Breast epithelium (tissue), 3 donors: ENCODE data around the gene DMD.

Experiments used
- CTCF ChIP-seq, 3 donors: fragments of 450-650 bp; IDR thresholded peaks; one replicate each; pipeline ENCODE4 v1.5.1; 2016 to 2017; ENCODE audit warnings: antibody characterized with exemption in 3 of 3, mild to moderate bottlenecking in 3 of 3, moderate library complexity in 3 of 3
- POLR2A ChIP-seq: fragments of 450-650 bp; IDR thresholded peaks from one replicate; pipeline ENCODE4 v1.6.1; 2016; ENCODE audit warnings: antibody characterized with exemption, mild to moderate bottlenecking, moderate library complexity
- POLR2AphosphoS5 ChIP-seq, 3 donors: sonication (generic); formaldehyde crosslinking; IDR thresholded peaks; one replicate each; pipeline ENCODE4 v1.6.1; 2017; ENCODE audit warnings: antibody characterized with exemption in 3 of 3

GRCh38 chrX:32281853-32282252, 929.5 kb downstream of the DMD start:
- TF ChIP-seq POLR2AphosphoS5 (IDR thresholded peaks at IDR 0.05) = no peak
- TF ChIP-seq CTCF (IDR thresholded peaks at IDR 0.05) = no peak
- TF ChIP-seq POLR2A = no peak
